Osteoblast (primary cell): ENCODE data around the gene CCER1. TPM values are rescaled to one million over a fixed set of nuclear protein-coding genes. Genes with fewer than 3 reads are reported as not detected.

Source experiments
- DNase-seq: peaks from one replicate; pipeline ENCODE4 v3.0.0; 2011; ENCODE audit warnings: low spot score, mixed read lengths; ENCODE audit not compliant: insufficient read length; ENCODE audit errors: missing footprints
- H2AFZ ChIP-seq: 2 replicates; pipeline ENCODE4 v1.6.0; 2011; ENCODE audit warnings: mild to moderate bottlenecking, low read length
- H3K27ac ChIP-seq: 2 replicates; pipeline ENCODE4 v1.5.1; 2011; ENCODE audit warnings: mild to moderate bottlenecking, low read depth, low read length, moderate library complexity
- H3K27me3 ChIP-seq: 2 replicates; pipeline ENCODE4 v1.6.0; 2012; ENCODE audit warnings: mild to moderate bottlenecking, control low read depth, inconsistent platforms, low read length, moderate library complexity; ENCODE audit not compliant: insufficient read depth
- H3K36me3 ChIP-seq: 2 replicates; pipeline ENCODE4 v1.5.1; 2011; ENCODE audit warnings: mild to moderate bottlenecking, low read length, control low read depth, moderate library complexity; ENCODE audit not compliant: insufficient read depth
- H3K4me1 ChIP-seq: 2 replicates; pipeline ENCODE4 v1.5.1; 2011; ENCODE audit warnings: mild to moderate bottlenecking, low read length, control low read depth, moderate library complexity; ENCODE audit not compliant: insufficient read depth
- H3K4me2 ChIP-seq: 2 replicates; pipeline ENCODE4 v1.6.0; 2011; ENCODE audit warnings: mild to moderate bottlenecking, low read length; ENCODE audit not compliant: insufficient read depth
- H3K4me3 ChIP-seq: fragments of 200-600 bp; sonication (generic); 3 replicates; pipeline ENCODE4 v1.5.1; 2012; ENCODE audit warnings: mild to moderate bottlenecking, low read length, inconsistent platforms; ENCODE audit not compliant: insufficient read depth
- H3K79me2 ChIP-seq: 2 replicates; pipeline ENCODE4 v1.6.0; 2012; ENCODE audit warnings: mild to moderate bottlenecking, low read length, control low read depth, inconsistent platforms; ENCODE audit not compliant: insufficient read depth
- H3K9me3 ChIP-seq: 2 replicates; pipeline ENCODE4 v1.5.1; 2011; ENCODE audit warnings: low read depth, low read length, control low read depth
- H4K20me1 ChIP-seq: 2 replicates; pipeline ENCODE4 v1.6.0; 2012; ENCODE audit warnings: mild to moderate bottlenecking, low read length, control low read depth; ENCODE audit not compliant: insufficient read depth
- total RNA-seq: library from RNA; depleted of rRNA; stranded (reverse); fragments of >200 nt; gene quantifications from 2 replicates; pipeline ENCODE4 v1.2.3, GENCODE V29; 2012
- TF ChIP-seq, protein P1 (sequence below): IDR thresholded peaks from 2 replicates; pipeline ENCODE4 v1.5.1; 2011; ENCODE audit warnings: mild to moderate bottlenecking, low read depth, low read length, moderate library complexity; ENCODE audit errors: extremely low read depth

The CCER1 gene
- total RNA-seq, 1 donor: not detected

DNA sequence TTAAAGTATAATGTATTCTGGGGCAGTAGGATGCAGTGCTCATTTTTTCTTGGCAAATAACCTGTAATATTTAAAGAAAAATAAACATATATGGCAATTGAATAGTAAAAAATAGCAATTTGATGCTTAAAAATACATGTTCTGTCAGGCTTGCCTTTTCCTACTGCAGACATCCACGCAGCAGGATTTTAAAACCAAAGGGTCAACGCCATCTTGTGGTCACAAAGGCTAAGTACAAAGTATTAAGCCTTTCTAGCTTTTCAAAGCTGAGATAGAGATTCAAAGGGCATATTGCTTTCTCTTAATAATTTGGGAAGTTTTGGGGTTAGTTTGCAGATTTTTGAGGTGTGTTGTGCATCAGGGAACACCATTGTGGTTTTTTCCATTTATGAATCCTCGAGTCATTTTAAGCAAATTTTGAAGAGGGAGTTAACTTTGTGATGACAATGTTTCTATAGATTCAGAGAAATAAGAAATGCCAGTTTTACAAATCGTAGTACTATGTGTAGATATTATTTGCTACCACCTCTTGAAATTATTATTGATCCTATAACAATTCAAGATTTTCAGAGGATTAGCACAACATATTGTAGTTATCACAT, 4.7 kb upstream of the CCER1 start:
- peak overlapping the region; percentile 30 for H3K4me2 ChIP-seq
- H3K4me3 ChIP-seq: no peak overlapping the region
- H3K27me3 ChIP-seq: no peaks in the 10 kb centered on the region
- H3K9me3 ChIP-seq: no peaks in the 10 kb centered on the region
- H3K4me1 ChIP-seq: no peaks in the 10 kb centered on the region
- no peaks in the 10 kb centered on the region for H4K20me1 ChIP-seq
- TF ChIP-seq, protein P1, sequence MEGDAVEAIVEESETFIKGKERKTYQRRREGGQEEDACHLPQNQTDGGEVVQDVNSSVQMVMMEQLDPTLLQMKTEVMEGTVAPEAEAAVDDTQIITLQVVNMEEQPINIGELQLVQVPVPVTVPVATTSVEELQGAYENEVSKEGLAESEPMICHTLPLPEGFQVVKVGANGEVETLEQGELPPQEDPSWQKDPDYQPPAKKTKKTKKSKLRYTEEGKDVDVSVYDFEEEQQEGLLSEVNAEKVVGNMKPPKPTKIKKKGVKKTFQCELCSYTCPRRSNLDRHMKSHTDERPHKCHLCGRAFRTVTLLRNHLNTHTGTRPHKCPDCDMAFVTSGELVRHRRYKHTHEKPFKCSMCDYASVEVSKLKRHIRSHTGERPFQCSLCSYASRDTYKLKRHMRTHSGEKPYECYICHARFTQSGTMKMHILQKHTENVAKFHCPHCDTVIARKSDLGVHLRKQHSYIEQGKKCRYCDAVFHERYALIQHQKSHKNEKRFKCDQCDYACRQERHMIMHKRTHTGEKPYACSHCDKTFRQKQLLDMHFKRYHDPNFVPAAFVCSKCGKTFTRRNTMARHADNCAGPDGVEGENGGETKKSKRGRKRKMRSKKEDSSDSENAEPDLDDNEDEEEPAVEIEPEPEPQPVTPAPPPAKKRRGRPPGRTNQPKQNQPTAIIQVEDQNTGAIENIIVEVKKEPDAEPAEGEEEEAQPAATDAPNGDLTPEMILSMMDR: peak; percentile 73
- no peaks in the 10 kb centered on the region for H3K79me2 ChIP-seq
- DNase-seq: peak; percentile 72
- H3K27ac ChIP-seq: no peak overlapping the region
- no peak overlapping the region for H2AFZ ChIP-seq
- no peaks in the 10 kb centered on the region for H3K36me3 ChIP-seq

DNA sequence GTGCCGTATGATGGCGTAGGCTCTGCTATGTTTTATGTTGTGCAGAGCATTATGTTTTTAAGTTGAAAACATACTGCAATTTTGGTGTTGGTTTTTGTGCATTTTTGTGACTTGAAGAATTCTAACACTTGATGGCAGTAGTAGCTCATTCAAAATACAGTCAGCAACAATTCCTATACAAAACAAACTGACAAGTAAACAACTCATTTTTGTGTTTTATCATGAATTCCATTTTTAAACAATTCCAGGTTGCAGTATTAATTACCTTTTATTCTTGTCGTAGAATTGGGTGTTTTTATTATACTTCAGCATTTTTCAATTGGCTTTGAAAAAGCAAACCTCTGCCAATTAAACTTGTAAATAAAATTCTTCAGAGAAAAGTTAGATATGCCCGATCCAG, 4.1 kb upstream of the CCER1 start:
- Histone ChIP-seq H3K9me3 (no peaks in the 10 kb centered on the region), H3K79me2 (no peaks in the 10 kb centered on the region), H3K27me3 (no peaks in the 10 kb centered on the region), H3K36me3 (no peaks in the 10 kb centered on the region), H3K4me1 (no peaks in the 10 kb centered on the region), H3K4me2 (peak overlapping the region; percentile 30), H4K20me1 (no peaks in the 10 kb centered on the region), H2AFZ (peak overlapping the region; percentile 70), H3K4me3 (no peak overlapping the region), H3K27ac (no peak overlapping the region)
- peak; percentile 86 for DNase-seq
- TF ChIP-seq, protein P1: no peak

DNA sequence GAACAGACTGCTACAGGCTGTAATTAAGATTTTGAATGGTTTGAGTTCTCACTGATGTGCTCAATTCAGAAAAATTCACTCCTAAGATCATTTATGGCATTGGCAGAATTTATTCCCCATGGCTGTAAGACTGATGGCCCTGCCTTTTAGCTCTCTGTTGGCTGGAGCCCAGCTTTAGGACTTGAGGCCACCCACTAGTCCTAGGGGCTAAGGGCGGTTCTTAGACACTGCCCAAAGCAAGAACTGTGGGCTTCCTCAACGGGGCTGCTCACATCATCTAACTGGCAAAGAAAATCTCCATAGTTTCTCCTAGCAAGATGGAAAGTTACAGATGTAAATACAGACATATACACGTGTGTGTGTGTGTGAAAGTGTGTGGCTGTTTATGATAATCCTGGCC, 3.4 kb upstream of the CCER1 start:
- Histone ChIP-seq H3K4me2 (no peak overlapping the region), H3K79me2 (no peaks in the 10 kb centered on the region), H3K4me1 (no peaks in the 10 kb centered on the region), H3K27ac (no peak overlapping the region), H2AFZ (peak overlapping the region; percentile 70), H4K20me1 (no peaks in the 10 kb centered on the region), H3K27me3 (no peaks in the 10 kb centered on the region), H3K36me3 (no peaks in the 10 kb centered on the region), H3K9me3 (no peaks in the 10 kb centered on the region), H3K4me3 (no peak overlapping the region)
- TF ChIP-seq, protein P1: no peak
- DNase-seq: no peak

DNA sequence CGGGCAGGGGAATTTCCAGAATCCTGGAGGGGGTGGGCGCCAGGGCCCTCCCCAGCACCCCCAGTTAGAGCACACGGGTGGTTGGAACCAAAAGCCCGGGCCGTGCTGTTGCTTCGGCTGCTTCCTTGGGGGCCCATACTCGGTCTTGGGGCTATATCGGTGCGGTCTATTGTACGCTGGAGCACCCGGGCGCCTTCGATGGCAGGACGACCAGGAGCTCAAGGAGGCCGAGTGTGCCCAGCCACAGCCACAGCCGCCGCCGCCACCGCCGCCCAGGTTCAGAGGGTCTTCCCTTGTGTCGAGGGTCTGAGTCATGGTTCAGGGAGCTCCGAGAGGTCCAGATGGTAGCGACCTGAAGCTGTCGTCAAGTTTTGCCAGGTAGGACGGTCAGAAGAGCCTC, 548 bp downstream of the CCER1 start:
- no peaks in the 10 kb centered on the region for H3K36me3 ChIP-seq

More for the DNA sequence above, 548 bp downstream of the CCER1 start:
- Histone ChIP-seq H2AFZ (no peak overlapping the region), H4K20me1 (no peaks in the 10 kb centered on the region), H3K4me1 (no peaks in the 10 kb centered on the region), H3K4me3 (no peak overlapping the region), H3K9me3 (no peaks in the 10 kb centered on the region), H3K79me2 (no peaks in the 10 kb centered on the region), H3K4me2 (no peak overlapping the region), H3K27me3 (no peaks in the 10 kb centered on the region), H3K27ac (no peak overlapping the region)
- DNase-seq: peak; percentile 27
- TF ChIP-seq, protein P1: no peak
